Keratinocyte (primary cell): Measurements from ENCODE around the gene PLA1A. TPM values are rescaled to one million over a fixed set of nuclear protein-coding genes. Genes with fewer than 3 reads are reported as not detected.
A peak's percentile ranks its signal among the peaks of the same experiment; 100 is the strongest.

ENCODE experiments used
- DNase-seq: peaks from one replicate; pipeline ENCODE4 v3.0.0-alpha.2; 2011; ENCODE audit warnings: low read depth, missing footprints, low spot score
- FAIRE-seq: peaks from 2 replicates; lab custom pipeline; 2011; peaks lifted over from hg19 to GRCh38; lab: Jason Lieb, UNC
- H2AFZ ChIP-seq: 2 replicates; pipeline ENCODE4 v1.6.0; 2012; ENCODE audit warnings: low read length, control low read depth, inconsistent platforms; ENCODE audit not compliant: control insufficient read depth
- H3K27ac ChIP-seq: 2 replicates; pipeline ENCODE4 v1.5.1; 2011; ENCODE audit warnings: low read length; ENCODE audit not compliant: control insufficient read depth, insufficient read depth
- H3K27me3 ChIP-seq: 3 replicates; pipeline ENCODE4 v1.6.0; 2011; ENCODE audit warnings: low read length; ENCODE audit not compliant: control insufficient read depth, insufficient read depth; ENCODE audit errors: extremely low read depth
- H3K36me3 ChIP-seq, 2 experiments: 2 replicates in 1 of 2; 3 replicates in 1 of 2; pipeline ENCODE4 v1.5.1; 2011; ENCODE audit warnings: low read length in 2 of 2, mild to moderate bottlenecking in 1 of 2; ENCODE audit not compliant: control insufficient read depth in 2 of 2, insufficient read depth in 2 of 2; ENCODE audit errors: extremely low read depth in 1 of 2
- H3K4me1 ChIP-seq: 3 replicates; pipeline ENCODE4 v1.5.1; 2011; ENCODE audit warnings: low read length; ENCODE audit not compliant: control insufficient read depth, insufficient read depth; ENCODE audit errors: extremely low read depth
- H3K4me2 ChIP-seq: 3 replicates; pipeline ENCODE4 v1.6.0; 2011; ENCODE audit warnings: low read depth, low read length; ENCODE audit not compliant: control insufficient read depth, insufficient read depth; ENCODE audit errors: extremely low read depth
- H3K4me3 ChIP-seq, 3 experiments: fragments of 200-600 bp in 1 of 3; sonication (generic) in 1 of 3; 2 replicates in 2 of 3; 3 replicates in 1 of 3; pipeline ENCODE4 v1.5.1; 2011 to 2016; ENCODE audit warnings: low read length in 3 of 3, mild to moderate bottlenecking in 3 of 3, control low read depth in 2 of 3, inconsistent platforms in 1 of 3, low read depth in 1 of 3, mixed read lengths in 1 of 3, mixed run types in 1 of 3, moderate library complexity in 1 of 3; ENCODE audit not compliant: control insufficient read depth in 2 of 3, insufficient read depth in 2 of 3; ENCODE audit errors: extremely low read depth in 1 of 3
- H3K79me2 ChIP-seq: 2 replicates; pipeline ENCODE4 v1.6.0; 2012; ENCODE audit warnings: low read length; ENCODE audit not compliant: control insufficient read depth, insufficient read depth
- H3K9ac ChIP-seq: 3 replicates; pipeline ENCODE4 v1.6.0; 2011; ENCODE audit warnings: low read length; ENCODE audit not compliant: control insufficient read depth, insufficient read depth; ENCODE audit errors: extremely low read depth
- H3K9me1 ChIP-seq: 3 replicates; pipeline ENCODE4 v1.6.0; 2011; ENCODE audit warnings: low read length; ENCODE audit not compliant: control insufficient read depth, insufficient read depth; ENCODE audit errors: extremely low read depth
- H3K9me3 ChIP-seq: 2 replicates; pipeline ENCODE4 v1.5.1; 2012; ENCODE audit warnings: low read depth, low read length; ENCODE audit not compliant: control insufficient read depth
- H4K20me1 ChIP-seq: 3 replicates; pipeline ENCODE4 v1.6.0; 2011; ENCODE audit warnings: low read length; ENCODE audit not compliant: control insufficient read depth, insufficient read depth; ENCODE audit errors: extremely low read depth
- EZH2 ChIP-seq: IDR thresholded peaks from one replicate; pipeline ENCODE4 v1.6.1; 2012; ENCODE audit warnings: inconsistent platforms, mild to moderate bottlenecking, low read length, moderate library complexity
- dilution Hi-C: fragments of 300-500 bp; cut with MboI; formaldehyde crosslinking; loops from one replicate; pipeline ENCODE4 v1.7.0; 2020; ENCODE audit warnings: low sequenced_read_pairs; ENCODE audit not compliant: extremely low pct_ligation_motif_present
- polyA plus RNA-seq, 5 experiments: library from polyadenylated mRNA; depleted of rRNA in 3 of 5; stranded (reverse) in 3 of 5; stranded (forward) in 1 of 5; unstranded in 1 of 5; fragments of >200 nt; gene quantifications; 1 replicate in 1 of 5; 2 replicates in 3 of 5; 3 replicates in 1 of 5; pipeline versions ENCODE4 v1.2.1 to v1.2.3, GENCODE V29; 2011 to 2012; ENCODE audit warnings: missing spikeins in 2 of 5, low read depth in 1 of 5, low replicate concordance in 1 of 5
- TF ChIP-seq, protein P1 (sequence below), 3 experiments: IDR thresholded peaks in 1 of 3; conservative IDR thresholded peaks in 1 of 3; optimal IDR thresholded peaks in 1 of 3; 2 replicates in 2 of 3; 3 replicates in 1 of 3; pipeline versions ENCODE3 to v1.5.1; 2011; ENCODE audit warnings: low read length in 3 of 3, mild to moderate bottlenecking in 3 of 3, moderate library complexity in 2 of 3, control low read depth in 1 of 3, inconsistent platforms in 1 of 3; ENCODE audit not compliant: insufficient read depth in 2 of 3; ENCODE audit errors: extremely low read depth in 1 of 3

The PLA1A gene
- polyA plus RNA-seq, 1 donor (not counting 4 experiments of a cell fraction or from before 2014, with no cell fraction given): not detected

DNA sequence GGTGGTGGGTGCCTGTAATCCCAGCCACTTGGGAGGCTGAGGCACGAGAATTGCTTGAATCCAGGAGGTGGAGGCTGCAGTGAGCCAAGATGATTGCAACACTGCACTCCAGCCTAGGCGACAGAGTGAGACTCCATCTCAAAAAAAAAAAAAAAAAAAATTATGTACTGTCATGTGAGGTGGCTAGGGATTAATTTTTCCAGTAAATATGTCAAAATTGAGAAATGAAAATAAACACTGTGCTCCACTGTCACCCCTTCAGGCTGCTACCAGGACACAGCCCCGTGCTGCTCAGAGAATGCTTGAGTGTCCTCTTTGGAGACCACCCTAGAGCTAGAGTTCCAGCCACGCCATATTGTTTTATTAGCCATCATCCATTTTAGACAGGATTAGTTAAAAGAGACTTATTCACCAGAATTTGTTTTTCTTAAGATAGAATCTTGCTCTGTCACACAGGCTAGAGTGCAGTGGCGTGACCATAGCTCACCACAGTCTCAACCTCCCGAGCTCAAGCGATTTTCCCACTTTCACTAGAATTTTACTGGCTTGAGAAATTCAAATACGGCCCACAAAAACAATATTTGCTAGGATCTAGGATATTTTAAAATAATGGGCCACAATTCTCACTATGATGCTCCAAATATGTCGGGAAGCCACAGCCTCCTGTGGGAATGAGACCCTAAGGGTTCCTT, 38.9 kb upstream of the PLA1A start:
- Histone ChIP-seq H3K4me3 (no peak overlapping the region), H3K4me2 (no peak overlapping the region), H3K27me3 (no peaks in the 10 kb centered on the region), H3K27ac (no peak overlapping the region), H4K20me1 (no peaks in the 10 kb centered on the region), H3K4me1 (no peaks in the 10 kb centered on the region), H3K9me3 (no peaks in the 10 kb centered on the region), H2AFZ (no peak overlapping the region), H3K36me3 (no peaks in the 10 kb centered on the region), H3K9me1 (no peaks in the 10 kb centered on the region), H3K79me2 (no peaks in the 10 kb centered on the region), H3K9ac (no peak overlapping the region)
- FAIRE-seq: no peak
- dilution Hi-C loops: no loop called here
- no peak for TF ChIP-seq EZH2
- TF ChIP-seq, protein P1, sequence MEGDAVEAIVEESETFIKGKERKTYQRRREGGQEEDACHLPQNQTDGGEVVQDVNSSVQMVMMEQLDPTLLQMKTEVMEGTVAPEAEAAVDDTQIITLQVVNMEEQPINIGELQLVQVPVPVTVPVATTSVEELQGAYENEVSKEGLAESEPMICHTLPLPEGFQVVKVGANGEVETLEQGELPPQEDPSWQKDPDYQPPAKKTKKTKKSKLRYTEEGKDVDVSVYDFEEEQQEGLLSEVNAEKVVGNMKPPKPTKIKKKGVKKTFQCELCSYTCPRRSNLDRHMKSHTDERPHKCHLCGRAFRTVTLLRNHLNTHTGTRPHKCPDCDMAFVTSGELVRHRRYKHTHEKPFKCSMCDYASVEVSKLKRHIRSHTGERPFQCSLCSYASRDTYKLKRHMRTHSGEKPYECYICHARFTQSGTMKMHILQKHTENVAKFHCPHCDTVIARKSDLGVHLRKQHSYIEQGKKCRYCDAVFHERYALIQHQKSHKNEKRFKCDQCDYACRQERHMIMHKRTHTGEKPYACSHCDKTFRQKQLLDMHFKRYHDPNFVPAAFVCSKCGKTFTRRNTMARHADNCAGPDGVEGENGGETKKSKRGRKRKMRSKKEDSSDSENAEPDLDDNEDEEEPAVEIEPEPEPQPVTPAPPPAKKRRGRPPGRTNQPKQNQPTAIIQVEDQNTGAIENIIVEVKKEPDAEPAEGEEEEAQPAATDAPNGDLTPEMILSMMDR (optimal IDR thresholded peaks at IDR 0.05 in 1 of 3, IDR thresholded peaks at IDR 0.05 in 1 of 3, conservative IDR thresholded peaks at IDR 0.05 in 1 of 3; ENCODE audit: extremely low read depth in 1 of 3, insufficient read depth in 2 of 3, low read length in 3 of 3): no peak
- DNase-seq: no peak

DNA sequence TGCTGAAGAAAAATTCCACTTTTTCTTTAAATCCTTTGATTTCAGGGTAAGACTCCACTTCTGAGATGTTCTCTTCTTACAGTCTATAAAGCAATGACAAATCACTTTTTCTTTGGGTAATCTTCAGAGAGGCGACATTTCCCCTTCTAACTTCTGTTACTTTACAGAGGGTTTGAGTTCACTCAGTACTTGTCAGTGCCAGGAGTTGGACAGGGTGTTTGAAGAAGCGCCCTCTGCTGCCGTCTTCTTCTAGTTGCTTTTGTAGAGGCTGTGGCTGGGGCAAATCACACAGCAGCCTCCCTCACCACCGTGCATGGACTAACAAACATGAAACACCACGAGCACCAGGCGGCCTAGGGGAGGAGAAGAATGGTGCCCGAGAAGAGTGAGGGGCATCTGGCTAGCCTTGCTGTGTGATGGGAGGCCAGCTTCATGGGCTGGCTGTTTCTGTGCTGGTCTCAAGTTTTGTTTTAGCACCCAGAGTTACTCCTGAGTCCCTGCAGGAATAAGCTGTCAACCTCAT, 38.2 kb upstream of the PLA1A start, which contains the start of gene CD80:
Gene CD80, minus strand, starts transcription at position 174 of the 523 bp plus-strand sequence. CDS start 1,886 bp downstream, outside the sequence.
- H3K4me2 ChIP-seq: no peak within 1 kb of the TSS
- no peak within 1 kb of the TSS for H2AFZ ChIP-seq
- H3K9me3 ChIP-seq: no peaks in the 10 kb centered on the region
- no peak for DNase-seq
- FAIRE-seq: peak; percentile 51
- no peaks in the 10 kb centered on the region for H3K36me3 ChIP-seq
- H4K20me1 ChIP-seq: no peaks in the 10 kb centered on the region
- no peak within 1 kb of the TSS for H3K27ac ChIP-seq
- TF ChIP-seq, protein P1 (optimal IDR thresholded peaks at IDR 0.05 in 1 of 3, IDR thresholded peaks at IDR 0.05 in 1 of 3, conservative IDR thresholded peaks at IDR 0.05 in 1 of 3; ENCODE audit: extremely low read depth in 1 of 3, insufficient read depth in 2 of 3, low read length in 3 of 3): peak; percentile 22 to 65 (median 61)
- no peak for TF ChIP-seq EZH2
- H3K9me1 ChIP-seq: no peaks in the 10 kb centered on the region
- H3K9ac ChIP-seq: no peak within 1 kb of the TSS
- no peaks in the 10 kb centered on the region for H3K4me1 ChIP-seq
- dilution Hi-C loops: no loop called here
- H3K4me3 ChIP-seq: no peak within 1 kb of the TSS
- H3K27me3 ChIP-seq: no peaks in the 10 kb centered on the region
- no peaks in the 10 kb centered on the region for H3K79me2 ChIP-seq
